LNCAP (cell line): ENCODE measurements around the gene PTPRN2.

Source experiments
- CTCF ChIP-seq: fragments of 450-650 bp; IDR thresholded peaks from 2 replicates; pipeline ENCODE4 v1.5.1; 2017; ENCODE audit warnings: mild to moderate bottlenecking

Gene PTPRN2

GRCh38 chr7:157726764-157727163, 860.9 kb downstream of the PTPRN2 start:
- no peak for TF ChIP-seq CTCF

GRCh38 chr7:157723205-157723604, 864.4 kb downstream of the PTPRN2 start:
- no peak for TF ChIP-seq CTCF

GRCh38 chr7:157722137-157723060, 865.2 kb downstream of the PTPRN2 start:
- no peak for TF ChIP-seq CTCF

GRCh38 chr7:157721468-157722136, 866.0 kb downstream of the PTPRN2 start:
- no peak for TF ChIP-seq CTCF

GRCh38 chr7:157719705-157720655, 867.6 kb downstream of the PTPRN2 start:
- no peak for TF ChIP-seq CTCF

- TF ChIP-seq CTCF: no peak
Observed at GRCh38 chr7:157719008-157719682, 868.5 kb downstream of the PTPRN2 start.
